Activated T-helper 17 cell treated with anti-CD3 and anti-CD28 coated beads, Interleukin-2, amount 50 U/mL, for 72 hours (primary cell): ENCODE measurements around the gene CRYBB3. TPM values are rescaled to one million over a fixed set of nuclear protein-coding genes. Genes with fewer than 3 reads are reported as not detected.
"Not testable (repeated sequence)": the region's sequence is repeated elsewhere in the genome, so short reads cannot be mapped to it uniquely, and the experiment has no call there.

Source experiments
- ATAC-seq: fragments of 150-1000 bp; cut with Tn5 transposase; replicated peaks from 2 replicates; pipeline ENCODE4 v1.10.0; 2021; ENCODE audit warnings: mild to moderate bottlenecking, moderate library complexity
- H3K27ac Mint-ChIP-seq: one replicate; pipeline ENCODE4 v1.8.0; 2022; ENCODE audit warnings: mixed read lengths
- H3K27me3 Mint-ChIP-seq: one replicate; pipeline ENCODE4 v1.8.0; 2022; ENCODE audit warnings: mixed read lengths
- H3K36me3 Mint-ChIP-seq: one replicate; pipeline ENCODE4 v1.8.0; 2022; ENCODE audit warnings: low read depth, mild to moderate bottlenecking, mixed read lengths
- H3K4me1 Mint-ChIP-seq: one replicate; pipeline ENCODE4 v1.8.0; 2022; ENCODE audit warnings: mixed read lengths
- H3K4me3 Mint-ChIP-seq: one replicate; pipeline ENCODE4 v1.8.0; 2022; ENCODE audit warnings: mild to moderate bottlenecking, mixed read lengths
- H3K9me3 Mint-ChIP-seq: one replicate; pipeline ENCODE4 v1.8.0; 2022; ENCODE audit warnings: mixed read lengths
- total RNA-seq, 2 donors: library from RNA; stranded (reverse); gene quantifications; one replicate each; pipeline ENCODE4 v1.2.3, GENCODE V29; 2022

CRYBB3 gene
- total RNA-seq, 2 donors from 2014 or later: not detected

GRCh38 chr22:25207553-25208157 lies 8.0 kb downstream of the CRYBB3 start:
- Mint-ChIP-seq H3K9me3 (no peaks in the 10 kb centered on the region), H3K4me1 (no peaks in the 10 kb centered on the region), H3K4me3 (no peak overlapping the region), H3K27ac (no peak overlapping the region), H3K27me3 (peaks cover 2% of the 10 kb centered on the region), H3K36me3 (no peaks in the 10 kb centered on the region)
- no peak for ATAC-seq

GRCh38 chr22:25208328-25208727 lies 8.7 kb downstream of the CRYBB3 start:
- Mint-ChIP-seq H3K27ac (no peak overlapping the region), H3K9me3 (peaks cover under 1% of the 10 kb centered on the region), H3K36me3 (no peaks in the 10 kb centered on the region), H3K4me1 (no peaks in the 10 kb centered on the region), H3K4me3 (no peak overlapping the region), H3K27me3 (peaks cover 3% of the 10 kb centered on the region)
- no peak for ATAC-seq

GRCh38 chr22:25208743-25209505 lies 9.3 kb downstream of the CRYBB3 start:
- peaks cover 9% of the 10 kb centered on the region for H3K27me3 Mint-ChIP-seq
- H3K4me3 Mint-ChIP-seq: no peak overlapping the region
- no peak for ATAC-seq
- H3K4me1 Mint-ChIP-seq: no peaks in the 10 kb centered on the region
- peaks cover 6% of the 10 kb centered on the region for H3K9me3 Mint-ChIP-seq
- no peaks in the 10 kb centered on the region for H3K36me3 Mint-ChIP-seq
- H3K27ac Mint-ChIP-seq: no peak overlapping the region

- no peaks in the 10 kb centered on the region for H3K4me1 Mint-ChIP-seq
- H3K27me3 Mint-ChIP-seq: peaks cover 13% of the 10 kb centered on the region
- H3K36me3 Mint-ChIP-seq: no peaks in the 10 kb centered on the region
- no peak overlapping the region for H3K27ac Mint-ChIP-seq
- no peak overlapping the region for H3K4me3 Mint-ChIP-seq
- ATAC-seq: no peak
- H3K9me3 Mint-ChIP-seq: peaks cover 6% of the 10 kb centered on the region
Observed at GRCh38 chr22:25210793-25211192, 11.1 kb downstream of the CRYBB3 start.

GRCh38 chr22:25212337-25212736 lies 12.7 kb downstream of the CRYBB3 start:
- H3K36me3 Mint-ChIP-seq: no peaks in the 10 kb centered on the region
- H3K27me3 Mint-ChIP-seq: peaks cover 21% of the 10 kb centered on the region
- ATAC-seq: no peak
- no peak overlapping the region for H3K27ac Mint-ChIP-seq
- H3K4me1 Mint-ChIP-seq: no peaks in the 10 kb centered on the region
- peaks cover 6% of the 10 kb centered on the region for H3K9me3 Mint-ChIP-seq
- no peak overlapping the region for H3K4me3 Mint-ChIP-seq

GRCh38 chr22:25213221-25213620 lies 13.6 kb downstream of the CRYBB3 start:
- no peak overlapping the region for H3K4me3 Mint-ChIP-seq
- H3K4me1 Mint-ChIP-seq: no peaks in the 10 kb centered on the region
- peaks cover 6% of the 10 kb centered on the region for H3K9me3 Mint-ChIP-seq
- H3K27ac Mint-ChIP-seq: no peak overlapping the region
- no peaks in the 10 kb centered on the region for H3K36me3 Mint-ChIP-seq
- peaks cover 24% of the 10 kb centered on the region for H3K27me3 Mint-ChIP-seq
- no peak for ATAC-seq

GRCh38 chr22:25216230-25216629 lies 16.6 kb downstream of the CRYBB3 start:
- no peaks in the 10 kb centered on the region for H3K4me1 Mint-ChIP-seq
- ATAC-seq: no peak
- H3K36me3 Mint-ChIP-seq: no peaks in the 10 kb centered on the region
- H3K27ac Mint-ChIP-seq: no peak overlapping the region
- H3K9me3 Mint-ChIP-seq: peaks cover 6% of the 10 kb centered on the region
- H3K4me3 Mint-ChIP-seq: no peak overlapping the region
- peaks cover 24% of the 10 kb centered on the region for H3K27me3 Mint-ChIP-seq

- H3K36me3 Mint-ChIP-seq: no peaks in the 10 kb centered on the region
- no peak within 1 kb of the TSS for H3K27ac Mint-ChIP-seq
Observed at GRCh38 chr22:25219211-25219689, 19.6 kb downstream of the CRYBB3 start, which contains the start of gene CRYBB2. Gene CRYBB2, plus strand, starts transcription at chr22:25219639. Its CDS starts 1,791 bp downstream, at chr22:25221430.

GRCh38 chr22:25219948-25220442 lies 20.3 kb downstream of the CRYBB3 start:
- ATAC-seq: no peak
- Mint-ChIP-seq H3K9me3 (no peaks in the 10 kb centered on the region), H3K4me3 (no peak overlapping the region), H3K27ac (no peak overlapping the region), H3K27me3 (peaks cover 28% of the 10 kb centered on the region), H3K4me1 (no peaks in the 10 kb centered on the region), H3K36me3 (no peaks in the 10 kb centered on the region)

More at GRCh38 chr22:25219211-25219689, 19.6 kb downstream of the CRYBB3 start, which contains the start of gene CRYBB2:
- peaks cover 28% of the 10 kb centered on the region for H3K27me3 Mint-ChIP-seq
- H3K4me3 Mint-ChIP-seq: no peak within 1 kb of the TSS
- ATAC-seq: no peak
- no peaks in the 10 kb centered on the region for H3K9me3 Mint-ChIP-seq
- no peaks in the 10 kb centered on the region for H3K4me1 Mint-ChIP-seq

GRCh38 chr22:25221790-25222189 lies 22.1 kb downstream of the CRYBB3 start:
- Mint-ChIP-seq H3K27me3 (peaks cover 18% of the 10 kb centered on the region), H3K4me3 (no peak overlapping the region), H3K27ac (no peak overlapping the region), H3K36me3 (no peaks in the 10 kb centered on the region), H3K4me1 (no peaks in the 10 kb centered on the region), H3K9me3 (no peaks in the 10 kb centered on the region)
- ATAC-seq: no peak

GRCh38 chr22:25223269-25223850 lies 23.7 kb downstream of the CRYBB3 start:
- no peaks in the 10 kb centered on the region for H3K9me3 Mint-ChIP-seq
- H3K27ac Mint-ChIP-seq: no peak overlapping the region
- H3K27me3 Mint-ChIP-seq: peaks cover 13% of the 10 kb centered on the region
- H3K36me3 Mint-ChIP-seq: no peaks in the 10 kb centered on the region
- no peak for ATAC-seq
- H3K4me3 Mint-ChIP-seq: no peak overlapping the region
- H3K4me1 Mint-ChIP-seq: no peaks in the 10 kb centered on the region

GRCh38 chr22:25228822-25229221 lies 29.2 kb downstream of the CRYBB3 start:
- Mint-ChIP-seq H3K4me1 (no peaks in the 10 kb centered on the region), H3K27ac (no peak overlapping the region), H3K36me3 (no peaks in the 10 kb centered on the region), H3K27me3 (peaks cover 22% of the 10 kb centered on the region), H3K4me3 (no peak overlapping the region), H3K9me3 (no peaks in the 10 kb centered on the region)
- ATAC-seq: no peak

- H3K27me3 Mint-ChIP-seq: peaks cover 32% of the 10 kb centered on the region
- ATAC-seq, H3K27ac Mint-ChIP-seq, H3K4me1 Mint-ChIP-seq, H3K4me3 Mint-ChIP-seq, H3K9me3 Mint-ChIP-seq, H3K36me3 Mint-ChIP-seq: not testable (repeated sequence)
Observed at GRCh38 chr22:25230760-25231159, 31.1 kb downstream of the CRYBB3 start.

- Mint-ChIP-seq H3K36me3 (no peaks in the 10 kb centered on the region), H3K27ac (no peak overlapping the region), H3K9me3 (no peaks in the 10 kb centered on the region), H3K4me1 (no peaks in the 10 kb centered on the region), H3K4me3 (no peak overlapping the region), H3K27me3 (peaks cover 43% of the 10 kb centered on the region)
- ATAC-seq: no peak
Observed at GRCh38 chr22:25232301-25232700, 32.6 kb downstream of the CRYBB3 start.

GRCh38 chr22:25233706-25234105 lies 34.0 kb downstream of the CRYBB3 start:
- H3K36me3 Mint-ChIP-seq, H3K4me3 Mint-ChIP-seq, H3K9me3 Mint-ChIP-seq, H3K4me1 Mint-ChIP-seq, ATAC-seq, H3K27ac Mint-ChIP-seq: not testable (repeated sequence)
- H3K27me3 Mint-ChIP-seq: peaks cover 48% of the 10 kb centered on the region
